ENCODE measurements around the gene GAB1.
A peak's percentile ranks its signal among the peaks of the same experiment; 100 is the strongest.

GAB1 gene

DNA sequence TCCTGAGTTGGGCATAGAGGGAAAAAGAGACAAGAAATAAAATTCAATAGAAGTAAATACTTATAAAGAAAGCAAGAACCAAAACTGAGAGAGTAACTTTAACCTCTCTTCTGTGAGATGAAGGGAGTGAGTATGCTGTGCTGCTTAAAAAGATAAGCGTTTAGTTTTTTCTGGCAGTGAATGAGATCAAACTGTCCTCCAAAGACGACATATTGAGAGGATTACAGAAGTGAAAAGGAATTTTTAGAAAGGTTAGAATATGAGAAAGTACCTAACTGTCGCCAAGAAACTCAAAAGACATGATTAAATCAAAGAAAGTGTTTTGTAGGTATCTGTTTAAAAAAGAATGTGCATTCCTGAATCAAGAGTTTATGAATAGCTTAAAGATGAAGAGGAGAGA lies 16.0 kb downstream of the GAB1 start:
- no peak overlapping the region for H3K27ac ChIP-seq
- TF ChIP-seq ZFX (IDR thresholded peaks at IDR 0.05; ENCODE audit: borderline replicate concordance) (no peak), CTCF (IDR thresholded peaks at IDR 0.05) (no peak)

DNA sequence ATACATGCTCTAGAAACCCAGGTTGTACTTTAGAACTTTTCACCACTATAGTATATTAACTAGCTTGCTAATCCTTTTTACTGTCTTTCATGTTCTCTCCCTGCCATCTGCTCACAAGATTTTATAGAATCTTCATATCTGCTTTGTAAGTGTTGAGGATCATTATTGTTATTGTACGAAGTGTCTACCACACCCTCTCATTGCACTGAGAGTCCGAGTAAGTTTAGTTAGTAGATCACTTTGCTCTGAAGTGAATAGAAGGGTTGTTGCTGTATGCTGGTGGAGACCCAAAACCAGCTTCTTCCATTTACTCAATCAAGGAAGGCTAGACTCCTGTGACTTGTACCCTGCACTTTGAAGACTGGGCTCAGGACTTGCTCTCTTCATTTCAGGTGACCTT lies 17.1 kb downstream of the GAB1 start:
- TF ChIP-seq ZFX (IDR thresholded peaks at IDR 0.05; ENCODE audit: borderline replicate concordance) = no peak
- TF ChIP-seq CTCF (IDR thresholded peaks at IDR 0.05) = no peak
- no peak overlapping the region for H3K27ac ChIP-seq

DNA sequence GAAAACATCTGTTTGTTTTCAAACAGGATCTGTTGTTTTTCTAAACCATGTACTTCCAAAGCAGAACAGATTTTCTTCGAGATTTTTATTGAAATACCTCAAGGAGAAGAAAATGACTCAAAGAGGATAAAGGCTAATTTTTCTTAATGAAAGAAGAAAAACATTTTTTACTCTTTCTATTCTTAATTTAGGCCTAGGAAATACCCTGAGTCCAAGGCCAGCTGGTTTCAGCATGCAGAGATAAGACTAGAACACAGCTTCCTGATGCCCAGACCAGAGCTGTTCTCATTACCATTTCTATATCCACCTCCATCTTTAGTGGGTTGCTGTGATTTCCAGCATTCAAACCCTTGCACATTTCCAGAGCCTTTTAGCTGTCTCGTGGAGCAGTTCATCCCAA lies 18.3 kb downstream of the GAB1 start:
- no peak for TF ChIP-seq ZFX (IDR thresholded peaks at IDR 0.05; ENCODE audit: borderline replicate concordance)
- no peak for TF ChIP-seq CTCF (IDR thresholded peaks at IDR 0.05)
- H3K27ac ChIP-seq = no peak overlapping the region

DNA sequence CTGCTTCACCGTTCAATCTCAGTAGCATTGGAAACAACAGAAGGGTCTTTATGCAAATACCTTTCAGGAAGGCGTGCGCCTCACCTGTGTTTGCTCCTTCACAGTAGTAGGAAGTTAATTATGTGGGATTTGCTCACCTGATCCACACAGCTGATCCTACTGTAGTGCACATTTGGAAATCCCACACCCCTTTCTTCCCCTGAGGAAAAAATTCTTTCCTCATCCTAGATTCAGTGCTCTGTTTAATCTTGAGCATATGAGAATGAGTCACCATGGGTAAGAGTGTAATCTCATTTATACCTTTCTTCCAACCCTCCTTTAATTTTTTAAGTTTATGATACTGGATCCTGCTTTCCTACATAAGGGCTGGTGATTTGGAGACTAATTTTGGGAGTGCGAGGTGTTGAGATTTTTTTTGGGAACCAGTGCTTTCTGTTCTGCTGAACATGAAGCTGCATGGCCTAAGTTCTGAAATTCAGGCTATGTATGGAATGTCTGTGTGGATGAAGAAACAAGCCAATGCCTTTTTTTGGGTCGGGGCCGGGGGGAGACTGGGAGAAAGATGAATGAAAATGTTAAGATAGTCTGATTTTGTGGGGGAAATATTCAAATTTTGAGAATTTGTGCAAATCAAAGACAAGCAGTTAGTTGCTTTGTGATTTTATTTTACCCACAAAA lies 19.0 kb downstream of the GAB1 start:
- TF ChIP-seq CTCF (IDR thresholded peaks at IDR 0.05) = no peak
- no peak for TF ChIP-seq ZFX (IDR thresholded peaks at IDR 0.05; ENCODE audit: borderline replicate concordance)
- no peak overlapping the region for H3K27ac ChIP-seq

DNA sequence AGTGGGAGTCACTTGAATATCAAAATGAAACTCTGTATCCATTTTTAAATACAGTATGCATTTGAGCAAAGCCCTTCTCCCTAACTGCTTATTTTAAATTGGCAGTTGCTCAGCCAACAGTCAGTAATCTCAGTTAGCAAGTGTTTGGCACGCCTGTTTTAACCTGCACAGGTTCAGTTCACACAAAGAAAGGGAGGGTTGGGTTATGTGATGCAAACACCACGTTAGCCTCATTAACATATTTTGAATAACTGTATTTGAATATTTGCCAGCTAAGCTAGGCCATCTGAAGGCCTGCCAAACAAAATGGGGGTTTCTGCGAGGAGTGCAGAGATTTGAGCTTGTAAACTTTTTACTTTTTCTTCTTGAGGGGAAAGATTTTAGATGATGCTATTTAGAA lies 19.8 kb downstream of the GAB1 start:
- no peak for TF ChIP-seq ZFX (IDR thresholded peaks at IDR 0.05; ENCODE audit: borderline replicate concordance)
- no peak overlapping the region for H3K27ac ChIP-seq

- TF ChIP-seq CTCF (IDR thresholded peaks at IDR 0.05) (no peak), ZFX (IDR thresholded peaks at IDR 0.05; ENCODE audit: borderline replicate concordance) (no peak)
- no peak overlapping the region for H3K27ac ChIP-seq
These were observed 20.6 kb downstream of the GAB1 start for GRCh38 chr4:143357161-143357845.

GRCh38 chr4:143358419-143358818 lies 21.7 kb downstream of the GAB1 start:
- H3K27ac ChIP-seq = 0 out of 2 replicates have a peak overlapping the region, but pooled peaks have one; percentile 32
- no peak for TF ChIP-seq ZFX (IDR thresholded peaks at IDR 0.05; ENCODE audit: borderline replicate concordance)
- no peak for TF ChIP-seq CTCF (IDR thresholded peaks at IDR 0.05)

All from 22Rv1 (cell line).